Skin epidermis (tissue), 12 donors: ENCODE results near the gene MT2A.
"Not testable (repeated sequence)": the region's sequence is repeated elsewhere in the genome, so short reads cannot be mapped to it uniquely, and the experiment has no call there.

Source experiments
- H3K27ac ChIP-seq, 21 experiments: fragments of 200-600 bp; sonication (generic) in 11 of 21; one replicate each; pipeline ENCODE4 v1.5.0; 2020; ENCODE audit warnings: mild to moderate bottlenecking in 3 of 21, inconsistent platforms in 2 of 21, moderate library complexity in 2 of 21
- H3K4me3 ChIP-seq, 7 experiments: fragments of 200-600 bp; sonication (generic) in 2 of 7; one replicate each; pipeline ENCODE4 v1.5.0; 2020; ENCODE audit warnings: inconsistent platforms in 2 of 7, mild to moderate bottlenecking in 2 of 7, moderate library complexity in 1 of 7

Gene MT2A

DNA sequence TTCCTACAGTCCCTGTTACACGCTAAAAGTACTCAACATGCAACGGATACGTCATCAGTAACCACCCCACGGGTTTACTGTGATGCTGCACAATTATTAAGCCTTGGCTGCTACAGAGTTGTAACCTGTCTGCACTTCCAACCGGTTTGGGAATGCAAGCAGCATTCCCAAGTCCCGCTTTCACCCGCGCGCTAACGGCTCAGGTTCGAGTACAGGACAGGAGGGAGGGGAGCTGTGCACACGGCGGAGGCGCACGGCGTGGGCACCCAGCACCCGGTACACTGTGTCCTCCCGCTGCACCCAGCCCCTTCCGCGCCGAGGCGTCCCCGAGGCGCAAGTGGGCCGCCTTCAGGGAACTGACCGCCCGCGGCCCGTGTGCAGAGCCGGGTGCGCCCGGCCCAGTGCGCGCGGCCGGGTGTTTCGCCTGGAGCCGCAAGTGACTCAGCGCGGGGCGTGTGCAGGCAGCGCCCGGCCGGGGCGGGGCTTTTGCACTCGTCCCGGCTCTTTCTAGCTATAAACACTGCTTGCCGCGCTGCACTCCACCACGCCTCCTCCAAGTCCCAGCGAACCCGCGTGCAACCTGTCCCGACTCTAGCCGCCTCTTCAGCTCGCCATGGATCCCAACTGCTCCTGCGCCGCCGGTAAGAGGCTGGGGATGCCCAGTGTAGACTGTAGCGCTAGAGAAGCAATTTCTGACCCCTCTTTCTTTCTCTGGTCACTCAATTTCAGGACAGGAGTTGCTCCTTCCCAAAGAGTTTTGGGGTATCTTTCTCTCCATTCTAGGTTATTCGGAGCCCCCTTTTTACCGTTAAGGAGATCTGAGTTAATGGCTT lies at the start of gene MT2A:
Gene MT2A (plus strand): TSS at position 542 of the 833 bp plus-strand sequence. CDS start 72 bp downstream, at position 614.
- H3K27ac ChIP-seq = peak within 1 kb of the TSS; percentile 60 to 99 (median 92)
- H3K4me3 ChIP-seq = peak within 1 kb of the TSS; percentile 44 to 69 (median 60)

DNA sequence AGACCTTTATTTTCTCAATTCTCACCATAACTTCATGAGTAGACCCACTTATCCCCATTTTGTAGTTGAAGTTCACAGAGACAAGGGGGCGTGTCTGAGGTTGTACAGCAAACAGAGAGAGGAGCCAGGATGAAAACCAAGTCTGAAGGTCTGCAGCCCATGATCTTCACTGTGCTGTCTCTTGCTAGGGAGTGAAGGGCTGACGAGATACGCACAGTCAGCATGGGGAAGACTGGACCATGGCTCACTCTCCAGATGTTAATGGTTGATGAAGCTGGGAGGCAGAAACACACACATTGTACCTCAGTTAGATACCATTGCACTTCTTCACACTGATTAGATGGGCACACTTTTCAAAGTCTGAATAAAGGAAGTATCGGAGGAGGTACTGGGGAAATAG lies 49.3 kb upstream of the MT2A start:
- Histone ChIP-seq H3K4me3 (no peak overlapping the region), H3K27ac (no peak overlapping the region)

DNA sequence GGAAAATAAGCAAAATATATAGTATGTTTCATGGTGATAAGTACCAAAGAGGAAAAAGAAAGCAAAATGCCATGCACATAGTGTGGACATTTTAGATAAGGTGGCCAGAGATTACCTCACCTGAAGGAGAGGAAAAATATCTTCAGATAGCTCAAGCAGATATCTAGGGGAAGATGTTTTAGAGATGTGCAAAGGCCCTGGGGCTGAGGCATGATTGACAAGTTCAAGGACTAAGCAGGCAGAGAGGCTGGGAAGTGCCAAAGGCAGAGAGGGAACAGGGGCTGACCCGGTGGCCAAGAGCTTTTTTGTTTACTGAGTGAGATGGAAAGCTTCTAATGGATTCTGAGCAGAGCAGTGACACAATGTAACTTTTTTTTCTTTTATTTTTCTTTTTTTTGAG lies 47.9 kb upstream of the MT2A start:
- no peak overlapping the region for H3K4me3 ChIP-seq
- no peak overlapping the region for H3K27ac ChIP-seq

DNA sequence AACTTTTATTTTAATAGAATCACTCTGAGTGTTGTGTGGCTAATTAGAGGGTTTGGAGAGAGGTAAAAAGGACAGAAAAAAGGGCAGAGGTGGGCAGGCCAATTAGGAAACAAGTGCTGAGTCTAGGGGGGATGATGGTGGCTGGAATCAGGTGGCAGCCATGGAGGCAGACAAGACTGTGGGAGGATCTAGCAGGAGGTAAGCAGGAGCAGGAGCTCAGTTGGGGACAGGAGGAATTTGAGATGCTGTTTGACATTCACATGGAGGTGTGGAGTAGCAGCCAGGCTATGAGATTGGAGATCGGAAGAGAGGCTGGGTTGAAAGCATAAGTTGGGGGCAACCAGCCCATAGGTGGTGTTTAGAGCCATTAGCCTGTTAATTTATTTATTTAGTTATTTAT lies 47.3 kb upstream of the MT2A start:
- Histone ChIP-seq H3K27ac (no peak overlapping the region), H3K4me3 (no peak overlapping the region)

DNA sequence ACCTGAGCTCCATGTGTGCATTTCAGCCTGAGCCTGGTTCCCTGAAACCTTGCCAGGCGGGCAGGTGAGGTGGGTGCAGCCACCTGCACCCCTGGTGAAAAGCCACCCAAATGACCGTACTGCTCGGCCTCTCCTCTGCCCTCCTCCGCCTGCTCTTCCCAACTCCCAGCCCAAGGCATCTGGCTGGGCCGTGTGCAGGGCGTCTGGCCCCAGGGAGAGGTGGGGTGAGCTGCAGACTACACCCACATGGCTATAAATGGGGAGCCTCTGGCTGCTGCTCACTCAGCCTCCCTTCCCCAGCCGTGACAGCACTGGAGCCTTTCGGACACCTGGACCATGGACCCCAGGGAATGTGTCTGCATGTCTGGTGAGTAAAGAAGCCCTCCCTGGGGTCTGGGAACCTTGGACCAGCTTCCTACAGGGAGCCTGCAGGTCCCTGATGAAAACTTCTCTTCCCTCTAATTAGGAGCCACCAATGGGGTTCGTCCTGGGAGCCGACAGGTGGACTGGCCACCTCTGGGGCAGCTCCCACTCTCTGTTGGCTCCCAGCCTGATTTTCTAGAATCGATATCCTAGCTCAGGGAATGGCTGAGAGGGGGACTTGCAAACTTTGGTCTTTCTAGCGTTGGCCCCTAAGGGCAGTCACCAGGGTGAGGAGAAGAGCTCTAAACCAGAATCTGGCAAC lies 43.4 kb upstream of the MT2A start, which contains the start of gene MT4:
Gene MT4 (plus strand): TSS at position 281 of the 685 bp plus-strand sequence. CDS start 56 bp downstream, at position 337.
- Histone ChIP-seq H3K4me3 (no peak within 1 kb of the TSS), H3K27ac (no peak within 1 kb of the TSS)

DNA sequence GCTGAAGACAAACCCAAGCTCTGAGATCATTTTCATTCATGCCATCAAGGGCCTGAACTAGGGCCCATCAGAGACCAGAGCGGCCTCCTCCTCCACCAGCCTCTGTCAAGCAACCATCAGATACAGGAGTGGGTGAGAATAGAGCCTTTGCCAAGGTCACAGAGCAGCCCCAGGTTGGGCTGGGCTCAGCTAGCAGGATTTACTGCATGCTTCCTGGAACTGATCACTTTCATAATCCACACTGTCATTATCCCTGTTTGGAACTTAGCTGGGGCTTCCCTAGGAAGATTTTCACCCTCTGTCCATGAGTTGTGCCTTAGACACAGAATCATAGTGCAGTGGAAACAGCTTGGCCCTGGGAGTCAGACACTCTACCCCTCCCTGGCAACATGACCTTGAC lies 38.4 kb upstream of the MT2A start:
- H3K27ac ChIP-seq = no peak overlapping the region
- no peak overlapping the region for H3K4me3 ChIP-seq

DNA sequence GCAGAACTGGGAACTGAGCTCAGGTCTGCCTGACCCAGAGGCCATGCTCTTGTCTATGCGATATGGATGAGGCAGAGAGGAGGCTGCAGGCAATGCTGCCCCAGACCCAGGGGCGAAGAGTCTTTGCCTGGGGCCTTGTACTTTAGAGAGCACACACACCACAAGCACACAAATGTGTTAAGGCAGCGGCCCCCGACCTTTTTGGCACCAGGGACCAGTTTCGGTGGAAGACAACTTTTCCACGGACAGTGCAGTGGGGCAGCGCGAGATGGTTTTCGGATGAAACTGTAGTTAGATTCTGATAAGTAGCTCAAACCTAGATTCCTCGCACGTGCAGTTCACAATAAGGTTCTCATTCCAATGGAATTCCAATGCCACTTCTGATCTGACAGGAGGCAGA lies 36.9 kb upstream of the MT2A start:
- no peak overlapping the region for H3K27ac ChIP-seq
- H3K4me3 ChIP-seq = no peak overlapping the region

DNA sequence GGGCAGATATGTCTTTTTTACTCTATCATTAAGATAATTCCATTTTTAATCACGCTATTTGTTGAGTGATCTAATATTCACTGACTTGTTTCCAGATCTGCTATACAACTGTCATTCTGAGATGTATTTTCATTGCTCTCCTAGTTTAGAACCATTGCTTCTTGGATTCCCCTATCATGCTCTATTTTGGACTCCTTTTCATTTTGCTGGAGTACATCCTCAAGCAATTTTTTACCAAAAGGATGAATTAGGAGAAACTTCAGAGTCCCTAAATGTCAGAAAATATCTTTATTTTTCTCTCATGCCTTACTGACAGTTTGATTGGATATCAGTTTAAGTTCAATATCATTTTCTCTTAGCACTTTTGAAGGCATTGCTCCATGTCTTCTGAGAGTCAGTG lies 33.8 kb upstream of the MT2A start:
- Histone ChIP-seq H3K4me3 (no peak overlapping the region), H3K27ac (no peak overlapping the region)

DNA sequence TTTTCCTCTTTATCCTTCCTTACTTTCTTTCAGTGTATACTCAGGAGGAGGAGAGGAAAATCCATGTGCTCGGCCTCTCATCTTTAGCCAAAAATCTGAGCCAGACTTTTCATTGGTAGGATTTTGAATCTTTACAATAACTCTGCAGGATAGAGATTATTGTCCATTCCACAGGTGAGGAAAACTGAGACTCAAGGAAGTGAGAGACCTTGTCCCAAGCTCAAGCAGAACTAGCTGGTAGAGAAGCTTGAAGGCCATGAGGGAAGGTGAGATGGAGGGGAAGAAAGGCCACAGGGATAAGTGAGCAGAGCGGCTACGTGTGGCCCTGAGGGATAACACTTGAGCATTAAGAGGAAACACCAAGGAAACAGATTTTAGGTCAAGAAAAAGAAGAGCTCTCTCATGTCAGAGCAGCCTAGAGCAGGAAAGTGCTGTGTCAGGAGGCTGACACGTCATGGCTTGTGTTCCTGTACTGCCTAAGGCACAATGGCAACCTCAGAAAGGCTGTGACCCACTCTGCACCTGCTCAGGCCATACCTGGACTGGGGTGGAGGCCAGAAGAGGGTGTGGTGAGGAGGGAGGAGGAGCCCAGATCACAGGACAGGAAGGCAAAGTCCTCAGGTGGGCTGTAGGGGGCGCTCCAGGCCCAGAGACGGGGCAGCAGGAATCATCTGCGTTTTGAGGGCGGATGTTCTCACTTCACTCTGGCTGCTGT lies 31.6 kb upstream of the MT2A start:
- H3K4me3 ChIP-seq = no peak overlapping the region
- H3K27ac ChIP-seq = no peak overlapping the region

DNA sequence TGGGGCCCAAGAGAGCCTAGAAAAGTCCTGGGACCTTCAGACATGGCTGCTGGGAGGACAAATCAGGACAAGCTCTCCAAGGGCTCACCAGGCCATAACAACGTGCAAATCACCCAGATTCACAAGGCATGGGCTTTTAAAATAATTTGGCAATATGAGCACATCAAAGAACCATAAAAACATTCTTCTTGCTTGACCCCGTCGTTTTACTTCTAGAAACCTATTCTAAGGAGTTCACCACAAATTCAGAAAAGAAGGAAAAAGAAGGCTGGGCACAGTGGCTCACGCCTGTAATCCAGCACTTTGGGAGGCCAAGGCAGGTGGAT lies 31.1 kb upstream of the MT2A start:
- H3K27ac ChIP-seq = no peak overlapping the region
- no peak overlapping the region for H3K4me3 ChIP-seq

DNA sequence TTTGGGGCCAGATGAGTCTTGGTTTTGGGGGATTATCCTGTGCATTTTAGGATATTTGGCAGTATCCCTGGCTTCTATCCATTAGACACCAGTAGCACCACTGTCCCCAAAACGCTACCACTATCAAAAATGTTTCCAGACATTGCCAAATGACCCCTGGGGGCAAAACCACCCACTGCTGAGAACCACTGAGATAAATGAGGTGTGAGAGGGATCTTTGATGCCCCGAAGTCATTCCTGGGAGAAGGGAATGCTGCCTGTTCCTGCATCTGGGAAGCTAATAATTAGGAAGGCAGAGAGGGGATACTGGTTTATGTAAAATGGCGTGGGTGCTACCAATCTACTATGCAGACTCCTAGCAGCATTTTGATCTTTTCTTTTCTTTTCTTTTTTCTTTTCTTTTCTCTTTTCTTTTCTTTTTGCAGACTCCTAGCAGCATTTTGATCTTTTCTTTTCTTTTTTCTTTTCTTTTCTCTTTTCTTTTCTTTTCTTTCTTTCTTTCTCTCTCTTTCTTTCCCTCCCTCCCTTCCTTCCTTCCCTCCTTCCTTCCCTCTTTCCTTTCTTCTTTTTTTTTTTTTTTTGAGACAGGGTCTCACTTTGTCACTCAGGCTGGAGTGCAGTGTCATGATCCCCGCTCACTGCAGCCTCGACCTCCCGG lies 27.9 kb upstream of the MT2A start:
- Histone ChIP-seq H3K27ac (no peak overlapping the region), H3K4me3 (no peak overlapping the region)

DNA sequence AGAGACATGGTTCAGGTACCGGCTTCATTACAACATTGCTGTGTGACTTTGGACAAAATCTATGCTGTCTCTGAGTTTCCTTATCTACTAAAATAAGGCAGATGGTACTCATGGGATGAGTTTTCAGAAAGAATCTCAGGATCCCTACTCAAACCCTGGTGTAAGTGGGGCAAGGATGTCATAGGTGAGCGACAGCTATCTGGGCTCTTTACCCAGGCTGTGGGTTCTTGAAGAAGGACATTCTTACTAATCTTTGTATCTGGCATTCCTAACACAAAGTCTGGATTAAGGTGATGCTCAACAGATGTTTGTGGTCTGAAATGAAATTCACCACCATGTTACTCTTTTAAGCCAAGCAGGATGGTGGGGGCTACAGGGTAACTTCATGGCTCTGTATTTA lies 25.5 kb upstream of the MT2A start:
- not testable (repeated sequence) for H3K4me3 ChIP-seq, H3K27ac ChIP-seq

DNA sequence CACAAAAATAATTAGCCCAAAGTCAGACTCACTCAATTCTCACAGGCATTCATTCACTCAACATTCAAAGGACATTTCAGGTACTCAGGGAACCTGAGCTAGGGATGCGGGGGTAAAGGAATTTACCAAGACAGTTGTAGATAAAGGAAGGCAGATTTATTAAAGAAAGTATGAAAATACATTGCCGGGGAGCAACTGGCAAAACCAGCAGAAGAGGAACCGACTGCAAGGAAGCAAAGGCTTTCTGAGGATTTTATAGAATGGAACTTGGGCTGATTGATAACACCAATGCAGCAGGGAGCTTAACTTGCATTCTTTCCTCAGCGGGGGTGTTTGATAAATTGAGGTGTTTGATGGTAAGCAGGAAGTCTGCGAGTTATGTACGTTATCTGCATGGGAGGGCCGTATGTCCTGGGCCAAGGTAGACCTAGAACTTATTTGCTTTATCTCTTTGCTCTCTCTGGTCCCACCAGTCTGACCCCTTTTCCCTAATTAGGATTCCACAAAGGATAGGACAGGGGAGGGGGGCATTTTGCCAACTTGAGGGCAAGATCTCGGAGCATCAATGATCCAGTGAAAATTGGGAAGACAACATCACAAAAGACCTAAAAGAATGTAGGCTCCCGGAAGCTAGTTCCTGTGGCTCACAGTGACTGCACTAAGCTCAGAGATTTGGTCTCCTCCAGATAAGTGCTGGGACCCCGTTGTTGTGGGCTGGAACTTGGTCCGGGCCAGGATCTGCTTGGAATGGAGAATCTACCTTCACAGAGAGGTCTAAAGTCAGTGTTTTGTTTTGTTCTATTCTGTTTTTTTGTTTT lies 24.8 kb upstream of the MT2A start:
- Histone ChIP-seq H3K27ac (no peak overlapping the region), H3K4me3 (no peak overlapping the region)

DNA sequence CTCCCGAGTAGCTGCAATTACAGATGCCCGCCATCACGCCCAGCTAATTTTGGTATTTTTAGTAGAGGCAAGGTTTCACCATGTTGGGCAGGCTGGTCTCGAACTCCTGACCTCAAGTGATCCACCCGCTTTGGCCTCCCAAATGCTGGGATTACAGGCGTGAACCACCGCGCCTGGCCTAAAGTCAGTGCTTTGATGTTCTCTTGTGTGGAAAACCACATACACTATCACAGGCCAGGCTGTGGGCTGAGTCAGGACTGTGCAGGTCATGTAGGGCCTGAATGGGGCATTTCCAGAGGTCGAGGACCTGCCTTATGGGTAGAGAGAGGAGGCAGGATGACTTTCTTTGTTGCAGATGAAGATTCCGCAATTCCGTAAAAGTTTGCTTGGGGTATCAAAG lies 24.1 kb upstream of the MT2A start:
- no peak overlapping the region for H3K27ac ChIP-seq
- H3K4me3 ChIP-seq = no peak overlapping the region

DNA sequence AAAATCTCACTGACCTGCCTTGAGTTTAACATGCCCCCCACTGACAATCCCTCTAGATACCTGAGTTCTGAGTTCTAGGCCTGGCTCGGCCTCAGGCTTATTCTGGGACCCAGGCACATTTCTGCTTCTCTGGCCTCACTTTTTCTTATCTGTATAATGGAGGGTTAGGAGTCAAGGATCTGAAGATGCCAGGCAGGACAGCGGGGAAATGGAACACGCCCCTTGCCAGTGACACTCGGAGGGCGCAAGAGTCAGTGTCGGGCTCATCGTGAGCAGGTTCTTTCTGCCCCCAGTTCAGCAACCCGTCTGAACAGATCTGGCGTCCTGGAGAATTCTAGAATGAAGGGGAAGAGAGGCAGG lies 19.6 kb upstream of the MT2A start:
- no peak overlapping the region for H3K27ac ChIP-seq
- H3K4me3 ChIP-seq = peak overlapping the region in 6 of 7 experiments; percentile 2 to 40 (median 18)

DNA sequence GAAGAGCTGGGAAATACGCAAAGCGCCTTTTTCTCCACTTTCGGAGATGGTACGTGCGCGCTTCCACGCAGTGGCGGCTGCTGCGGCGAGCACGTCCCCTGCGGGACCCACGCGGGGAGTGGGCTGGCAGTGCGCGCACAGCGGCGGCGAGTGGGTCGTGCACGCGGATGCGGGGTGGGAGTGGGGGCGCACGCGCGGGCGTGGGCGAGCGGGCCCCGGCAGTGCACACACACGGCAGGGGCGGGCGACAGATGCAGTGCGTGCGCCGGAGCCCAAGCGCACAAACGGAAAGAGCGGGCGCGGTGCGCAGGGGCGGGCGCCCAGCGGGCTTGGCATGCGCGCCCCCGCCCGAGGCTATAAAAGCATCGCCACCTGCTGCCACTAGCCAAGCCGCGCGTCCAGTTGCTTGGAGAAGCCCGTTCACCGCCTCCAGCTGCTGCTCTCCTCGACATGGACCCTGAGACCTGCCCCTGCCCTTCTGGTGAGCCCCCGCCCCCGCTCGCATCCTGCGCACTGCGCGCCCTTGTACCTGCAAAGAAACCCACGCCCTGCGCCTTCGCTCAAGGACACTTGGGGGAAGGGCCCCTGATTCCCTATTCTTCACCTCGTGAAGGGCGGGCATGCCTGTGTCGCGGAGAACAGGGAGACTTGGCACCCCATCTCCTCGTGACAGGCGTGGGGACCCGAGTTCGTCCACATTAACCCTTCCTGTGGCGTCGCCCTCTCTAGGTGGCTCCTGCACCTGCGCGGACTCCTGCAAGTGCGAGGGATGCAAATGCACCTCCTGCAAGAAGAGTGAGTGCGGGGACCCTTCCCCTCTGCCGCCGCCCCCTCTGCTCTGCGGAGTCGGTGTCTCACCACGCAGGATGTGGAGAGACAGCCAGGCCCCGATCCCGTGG lies 19.0 kb upstream of the MT2A start, which contains the start of gene MT3:
Gene MT3 (plus strand): TSS at position 388 of the 899 bp plus-strand sequence. CDS start 63 bp downstream, at position 451.
- H3K4me3 ChIP-seq = peak within 1 kb of the TSS; percentile 2 to 40 (median 19)
- H3K27ac ChIP-seq = no peak within 1 kb of the TSS

DNA sequence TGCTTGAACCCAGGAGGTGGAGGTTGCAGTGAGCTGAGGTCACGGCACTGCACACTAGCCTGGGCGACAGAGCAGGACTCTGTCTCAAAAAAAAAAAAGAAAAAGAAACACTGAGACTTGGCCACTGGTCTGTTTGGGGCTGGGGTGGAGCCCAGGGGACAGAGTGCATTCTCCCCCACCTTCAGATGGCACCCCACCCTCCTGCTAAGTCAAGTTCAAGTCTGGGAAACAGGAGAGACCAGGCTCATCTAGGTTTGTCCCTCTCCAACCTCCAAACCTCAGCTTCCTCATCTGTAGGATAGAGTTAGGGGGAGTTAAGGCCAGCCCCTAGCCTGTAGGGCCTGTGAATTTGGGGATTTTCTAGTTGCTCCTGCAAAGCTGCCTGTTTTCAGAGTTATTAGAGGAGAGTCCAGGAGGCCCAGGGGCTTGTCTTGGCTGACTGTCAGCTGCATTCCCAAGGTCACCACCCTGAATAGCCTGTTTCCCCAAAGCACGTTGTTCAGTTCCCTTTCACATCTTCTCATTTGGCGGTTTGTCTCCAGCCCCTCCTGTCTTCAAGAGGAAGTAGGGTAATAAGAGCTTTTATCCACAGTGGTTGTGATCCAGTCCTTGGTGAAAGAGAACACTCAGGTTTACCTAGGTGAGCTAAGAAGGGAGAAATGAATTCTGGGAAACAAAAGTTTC lies 16.9 kb upstream of the MT2A start:
- Histone ChIP-seq H3K27ac (no peak overlapping the region), H3K4me3 (no peak overlapping the region)
